HG03575 (cell line): ENCODE results near the gene STX16.
"Not testable (repeated sequence)": the region's sequence is repeated elsewhere in the genome, so short reads cannot be mapped to it uniquely, and the experiment has no call there.

Source experiments
- ATAC-seq: cut with Tn5 transposase; IDR thresholded peaks from one replicate; pipeline ENCODE4 v1.9.1; 2021; ENCODE audit not compliant: unreplicated experiment, insufficient number of reproducible peaks, low FRiP score; ENCODE audit errors: extremely low read depth

STX16 gene

DNA sequence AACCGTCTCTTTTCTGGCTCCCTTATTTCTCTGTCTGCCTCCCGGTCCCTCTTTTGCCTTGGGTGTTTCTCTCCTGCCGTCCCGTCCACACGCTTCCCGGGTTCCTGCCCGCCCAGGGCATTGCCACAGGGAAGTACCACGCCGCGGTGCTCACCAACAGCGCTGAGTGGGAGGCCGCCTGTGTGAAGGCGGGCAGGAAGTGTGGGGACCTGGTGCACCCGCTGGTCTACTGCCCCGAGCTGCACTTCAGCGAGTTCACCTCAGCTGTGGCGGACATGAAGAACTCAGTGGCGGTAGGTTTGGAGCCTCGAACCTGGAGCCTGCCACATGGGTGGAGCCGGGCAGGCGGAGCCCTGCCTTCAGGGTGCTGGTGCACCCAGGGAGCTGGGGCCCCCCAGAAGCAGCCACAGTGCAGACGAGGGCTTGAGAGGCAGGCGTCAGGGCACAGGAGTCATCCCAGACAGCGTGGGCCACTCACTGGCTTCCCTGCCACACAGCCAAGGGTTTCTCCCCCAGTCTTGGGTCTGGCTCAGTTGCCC, 62.8 kb downstream of the STX16 start:
- ATAC-seq, result no peak

DNA sequence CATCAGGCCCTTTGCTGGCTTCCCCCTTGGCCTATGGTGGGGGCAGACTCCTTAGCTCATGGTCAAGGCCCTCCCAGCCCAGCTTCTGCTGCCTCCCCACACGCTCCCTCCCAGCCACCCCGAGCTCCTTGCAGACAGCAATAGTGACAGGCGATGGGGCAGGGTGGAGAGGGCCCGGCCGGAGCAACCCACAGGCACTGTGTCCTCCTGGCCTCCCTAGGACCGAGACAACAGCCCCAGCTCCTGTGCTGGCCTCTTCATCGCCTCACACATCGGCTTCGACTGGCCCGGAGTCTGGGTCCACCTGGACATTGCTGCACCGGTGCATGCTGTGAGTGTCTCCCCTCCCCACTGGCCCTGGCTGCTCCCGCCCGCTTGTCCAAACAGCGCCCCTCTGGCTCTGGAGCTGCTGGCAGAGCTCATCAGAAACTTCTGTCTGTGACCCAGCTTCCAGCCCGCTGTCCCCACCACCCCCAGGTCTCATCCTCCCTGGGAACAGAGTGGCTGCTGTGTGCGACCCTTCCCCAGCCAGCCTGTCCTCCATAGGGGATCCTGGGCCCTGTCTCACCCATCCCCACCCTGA, 63.3 kb downstream of the STX16 start:
- no peak for ATAC-seq

DNA sequence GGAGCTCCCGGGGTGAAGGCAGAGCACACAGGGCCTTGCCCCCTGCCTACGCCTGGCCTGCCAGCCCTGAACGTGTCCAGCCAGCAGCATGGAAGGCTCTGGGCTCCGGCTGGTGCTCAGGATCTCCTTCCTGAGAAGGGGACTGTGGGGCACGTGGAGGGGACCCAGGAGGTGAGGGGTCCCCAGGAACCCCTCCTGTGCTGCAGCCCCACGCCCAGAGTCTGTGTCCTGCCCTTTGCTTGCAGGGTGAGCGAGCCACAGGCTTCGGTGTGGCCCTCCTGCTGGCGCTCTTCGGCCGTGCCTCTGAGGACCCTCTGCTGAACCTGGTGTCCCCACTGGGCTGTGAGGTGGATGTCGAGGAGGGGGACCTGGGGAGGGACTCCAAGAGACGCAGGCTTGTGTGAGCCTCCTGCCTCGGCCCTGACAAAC, 63.9 kb downstream of the STX16 start:
- no peak for ATAC-seq

DNA sequence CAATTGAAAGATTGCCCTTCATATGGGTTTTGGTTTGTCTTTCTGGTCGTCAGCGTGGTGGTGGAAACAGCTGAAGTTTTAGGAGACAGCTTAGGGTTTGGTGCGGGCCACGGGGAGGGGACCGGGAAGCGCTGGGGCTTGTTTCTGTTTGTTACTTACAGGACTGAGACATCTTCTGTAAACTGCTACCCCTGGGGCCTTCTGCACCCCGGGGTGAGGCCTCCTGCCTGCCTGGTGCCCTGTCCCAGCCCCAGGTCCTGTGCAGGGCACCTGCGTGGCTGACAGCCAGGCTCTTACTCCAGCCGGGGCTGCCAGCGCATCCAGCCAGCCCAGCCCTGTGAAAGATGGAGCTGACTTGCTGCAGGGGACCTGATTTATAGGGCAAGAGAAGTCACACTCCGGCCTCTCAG, 64.3 kb downstream of the STX16 start:
- ATAC-seq, result no peak

DNA sequence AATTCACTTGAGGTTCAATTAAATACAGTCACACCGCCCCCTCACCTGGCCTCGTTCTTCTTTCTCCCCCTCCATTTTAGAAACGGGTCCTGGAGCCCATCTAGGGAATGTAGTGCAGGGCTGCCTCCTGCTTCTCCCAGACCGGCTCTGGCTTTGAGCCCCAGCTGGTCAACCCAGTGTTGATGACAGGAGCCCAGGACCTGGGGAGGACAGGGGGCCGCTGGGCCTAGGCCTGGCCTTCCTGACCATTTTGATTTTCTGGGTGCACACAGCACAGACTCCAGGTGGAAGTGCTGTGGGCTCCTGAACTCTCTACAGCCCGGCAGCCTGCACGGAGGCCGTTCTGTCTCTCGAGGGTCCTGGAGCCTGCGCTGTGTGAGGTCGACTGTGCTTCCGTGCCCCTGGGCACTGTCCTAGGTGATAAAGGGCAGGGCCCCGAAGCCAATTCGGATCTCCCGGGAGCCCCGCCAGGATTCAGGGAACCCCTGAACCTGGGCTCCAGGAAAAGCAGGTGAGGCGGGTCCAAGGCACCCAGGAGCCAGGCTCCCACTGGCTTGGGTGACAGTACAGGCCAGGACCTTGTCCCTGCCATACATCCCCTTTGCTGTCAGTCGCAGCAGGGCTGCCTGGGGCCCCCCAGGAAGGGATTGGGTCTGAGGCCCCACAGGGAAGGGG, 64.9 kb downstream of the STX16 start:
- no peak for ATAC-seq

DNA sequence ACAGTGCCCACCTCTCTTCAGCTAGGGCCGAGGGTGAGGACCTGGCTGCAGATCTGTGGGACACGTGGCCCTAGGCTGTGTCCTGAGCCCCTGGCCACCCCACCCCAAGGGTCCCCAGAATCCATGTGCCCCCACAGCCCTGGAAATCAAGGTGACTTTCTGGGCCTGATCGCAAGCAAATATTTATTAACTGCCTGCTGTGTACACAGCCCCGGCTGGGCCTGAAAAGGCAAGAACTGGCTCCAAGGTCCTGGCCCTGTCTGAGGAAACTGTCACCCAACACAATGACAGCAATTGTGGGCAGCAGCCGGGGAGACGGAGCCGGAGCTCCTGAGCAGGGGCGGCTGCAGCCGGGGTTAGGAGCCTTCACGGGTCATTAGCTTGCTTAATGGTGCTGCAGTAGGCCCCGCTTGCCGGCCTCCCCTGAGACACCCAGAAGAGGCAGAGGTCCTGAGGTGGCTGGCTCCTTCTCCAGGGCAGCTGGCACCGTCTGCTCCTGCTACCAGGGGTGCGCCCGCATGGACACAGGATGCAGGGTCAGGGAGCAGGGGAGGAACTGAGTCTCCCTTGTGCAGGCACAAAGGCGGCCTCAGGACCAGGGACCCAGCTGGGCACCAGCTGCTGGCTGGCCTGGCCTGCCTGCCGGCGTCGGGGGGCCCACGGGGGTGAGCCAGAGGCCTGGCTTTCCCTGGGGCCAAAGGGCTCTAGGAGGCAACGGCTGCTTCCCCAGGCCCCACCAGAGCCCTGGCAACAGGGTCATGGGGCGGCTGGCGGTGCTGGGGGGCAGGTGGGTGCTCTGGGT, 65.6 kb downstream of the STX16 start:
- no peak for ATAC-seq

DNA sequence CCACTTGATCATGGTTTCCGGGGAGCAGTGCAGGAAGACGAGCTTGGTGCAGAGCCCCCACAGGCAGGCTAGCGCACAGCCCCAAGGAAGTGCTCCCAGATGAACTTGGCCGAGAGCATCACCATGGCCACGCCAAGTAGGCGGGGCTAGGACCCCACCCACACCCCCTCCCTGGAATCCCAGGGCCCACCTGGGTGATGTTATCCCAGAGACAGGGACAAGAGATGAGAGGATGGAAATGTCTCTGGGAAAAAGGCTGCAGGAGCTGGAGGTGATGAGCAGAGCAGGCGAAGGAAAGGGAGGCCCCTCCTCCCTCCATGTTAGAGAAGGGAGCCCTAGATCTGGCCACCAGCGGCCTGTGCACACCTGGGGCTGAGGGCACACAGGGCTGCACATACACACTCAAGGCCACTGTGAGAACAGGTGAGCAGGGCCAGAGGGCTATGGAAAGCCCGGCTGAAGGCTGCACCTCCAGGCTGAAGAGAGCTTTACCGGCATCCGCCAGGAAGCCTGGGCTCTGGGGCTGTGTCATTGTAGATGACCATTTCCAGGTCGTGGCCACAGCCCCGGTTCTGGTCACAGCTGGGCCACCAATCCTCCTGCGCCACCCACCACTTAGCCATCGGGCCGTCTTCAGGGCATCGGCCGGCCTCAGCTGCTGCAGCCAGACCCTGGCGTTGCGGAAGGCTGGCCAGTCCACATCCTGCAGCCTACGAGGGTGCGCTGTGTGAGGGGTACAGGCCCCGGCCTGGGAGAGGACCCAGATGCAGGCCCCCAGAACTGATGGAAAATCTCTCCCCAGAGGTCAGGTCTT, 66.4 kb downstream of the STX16 start:
- no peak for ATAC-seq

DNA sequence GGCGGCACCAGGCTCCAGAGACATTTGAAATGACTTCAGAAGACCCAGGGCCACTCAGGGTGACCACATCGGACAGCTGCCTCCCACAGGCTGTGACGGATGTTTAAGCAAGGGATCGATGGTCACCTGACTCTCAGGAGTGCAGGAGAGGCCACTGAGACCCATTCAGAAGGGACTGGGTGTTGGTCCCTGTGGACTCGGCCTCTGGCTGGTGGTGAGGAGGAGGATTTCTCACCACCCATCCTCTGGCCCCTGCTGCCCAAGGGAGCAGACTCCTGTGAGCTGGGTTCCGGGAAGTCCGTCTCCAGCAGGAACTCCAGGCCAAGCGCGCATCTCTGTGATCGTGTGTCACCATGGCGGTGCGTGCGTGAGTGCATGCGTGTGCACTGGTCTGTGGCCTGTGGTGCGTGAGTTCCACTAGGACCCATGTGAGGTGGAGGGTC, 67.1 kb downstream of the STX16 start:
- ATAC-seq, result no peak

DNA sequence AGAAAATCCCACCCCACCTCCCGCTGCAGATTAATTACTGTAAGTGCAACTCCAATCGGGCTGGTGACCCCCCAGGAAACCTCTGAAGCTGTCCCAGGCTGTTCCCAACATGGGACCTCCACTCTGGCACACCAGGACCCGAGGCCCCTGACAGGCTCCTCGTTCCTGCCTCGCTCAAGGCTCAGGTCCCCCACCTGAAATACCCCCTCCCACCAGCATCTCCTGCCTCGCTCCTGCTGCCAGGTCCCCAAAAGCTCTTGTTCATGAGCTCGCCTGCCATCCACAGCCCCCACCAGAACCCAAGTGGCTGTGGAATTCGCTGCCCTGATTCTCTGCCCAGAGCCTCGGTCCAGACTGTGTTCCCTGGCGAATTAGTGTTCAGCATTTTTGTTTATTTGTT, 67.6 kb downstream of the STX16 start:
- ATAC-seq, result no peak

DNA sequence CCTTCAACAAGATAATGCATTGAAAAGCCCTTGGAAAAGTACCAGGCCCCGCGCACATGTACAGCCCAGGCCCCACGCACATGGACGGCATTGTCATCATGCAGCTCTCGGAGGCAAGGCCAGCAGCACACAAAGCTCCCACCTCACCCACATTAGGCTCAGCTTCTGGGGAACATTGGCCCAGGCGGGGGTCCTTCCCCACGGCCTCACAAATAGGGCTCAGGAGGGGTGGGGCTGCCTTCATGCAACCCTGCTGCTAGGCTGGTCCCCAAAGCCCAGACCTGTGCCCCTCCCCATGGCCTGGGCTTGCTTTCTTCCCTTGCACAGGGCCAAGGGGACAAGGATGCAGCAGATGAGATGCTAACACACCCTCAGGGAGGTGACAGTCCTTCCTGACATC, 68.2 kb downstream of the STX16 start:
- ATAC-seq, result no peak

DNA sequence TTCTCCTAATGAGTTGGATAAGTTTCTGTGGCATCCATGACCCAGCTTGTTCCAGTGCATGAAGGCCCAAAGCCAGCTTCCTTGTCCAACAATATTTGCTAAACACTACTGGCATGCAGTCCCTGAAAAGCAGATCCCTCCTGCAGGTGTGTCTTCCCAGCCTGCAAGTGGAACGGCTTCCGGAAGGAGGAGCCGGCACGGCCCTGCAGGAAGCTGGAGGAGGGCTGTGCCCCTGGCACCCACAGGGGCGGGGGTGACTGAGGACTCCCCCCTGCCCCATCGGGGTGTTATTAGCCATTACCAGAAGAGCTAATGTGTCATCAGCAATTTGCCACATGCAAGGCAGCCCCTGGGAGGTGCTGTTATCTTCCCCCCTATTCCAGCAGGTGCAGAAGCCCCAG, 68.9 kb downstream of the STX16 start:
- no peak for ATAC-seq

DNA sequence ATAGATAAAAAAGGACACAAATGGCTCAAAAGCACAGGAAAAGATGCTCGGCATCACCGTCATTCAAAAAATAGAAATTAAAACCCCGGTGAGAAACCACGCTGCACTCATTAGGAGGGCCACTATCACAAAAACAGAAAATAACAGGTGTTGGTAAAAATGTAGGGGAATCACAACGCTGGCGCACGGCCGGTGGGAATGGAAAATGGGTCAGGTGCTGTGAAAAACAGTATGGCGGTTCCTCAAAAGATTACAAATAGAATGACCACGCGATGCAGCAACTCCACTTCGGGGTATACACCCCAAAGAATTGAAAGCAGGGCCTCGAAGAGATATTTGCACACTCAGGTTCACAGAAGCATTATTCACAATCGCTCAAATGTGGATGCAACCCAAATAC, 69.8 kb downstream of the STX16 start:
- ATAC-seq, result no peak

DNA sequence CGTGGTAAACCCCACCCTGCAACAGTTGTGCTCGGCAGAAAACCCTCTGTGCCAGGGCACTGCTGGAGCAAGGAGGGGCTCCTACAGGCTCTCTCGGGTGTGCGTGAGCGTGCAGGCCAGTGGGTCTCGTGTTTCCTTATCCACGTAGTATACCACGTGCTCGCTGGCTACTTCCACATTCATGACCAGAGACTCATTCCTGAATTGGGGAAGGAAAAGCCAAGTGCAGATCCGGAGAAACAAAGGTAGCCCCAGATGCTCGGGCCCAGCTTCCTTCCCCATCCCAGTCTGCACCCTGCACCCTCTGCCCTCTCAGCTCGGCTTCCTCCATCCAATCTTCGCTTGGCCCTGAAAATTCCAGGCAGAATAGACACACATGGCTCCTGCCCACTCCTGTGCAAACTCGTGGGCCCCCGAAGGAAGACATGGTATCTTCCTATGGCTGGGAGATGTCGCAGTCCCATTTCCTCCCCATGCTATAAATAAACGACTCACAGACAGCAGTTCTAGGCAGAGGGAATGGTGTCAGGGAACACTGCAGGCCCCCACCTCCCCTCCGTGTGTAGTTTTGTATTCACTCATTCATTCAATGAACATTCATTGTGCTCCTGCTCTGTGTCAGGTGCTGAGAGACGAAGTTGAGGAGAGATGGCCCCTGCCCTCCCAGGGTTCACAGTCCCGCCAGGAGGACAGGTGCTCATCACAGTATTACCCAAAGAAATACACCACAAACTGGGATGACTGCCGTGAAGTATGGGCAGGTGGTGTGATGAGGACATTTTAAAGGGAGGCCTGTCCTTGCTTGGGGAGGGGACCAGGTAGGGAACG, 71.1 kb downstream of the STX16 start:
- ATAC-seq, result no peak

DNA sequence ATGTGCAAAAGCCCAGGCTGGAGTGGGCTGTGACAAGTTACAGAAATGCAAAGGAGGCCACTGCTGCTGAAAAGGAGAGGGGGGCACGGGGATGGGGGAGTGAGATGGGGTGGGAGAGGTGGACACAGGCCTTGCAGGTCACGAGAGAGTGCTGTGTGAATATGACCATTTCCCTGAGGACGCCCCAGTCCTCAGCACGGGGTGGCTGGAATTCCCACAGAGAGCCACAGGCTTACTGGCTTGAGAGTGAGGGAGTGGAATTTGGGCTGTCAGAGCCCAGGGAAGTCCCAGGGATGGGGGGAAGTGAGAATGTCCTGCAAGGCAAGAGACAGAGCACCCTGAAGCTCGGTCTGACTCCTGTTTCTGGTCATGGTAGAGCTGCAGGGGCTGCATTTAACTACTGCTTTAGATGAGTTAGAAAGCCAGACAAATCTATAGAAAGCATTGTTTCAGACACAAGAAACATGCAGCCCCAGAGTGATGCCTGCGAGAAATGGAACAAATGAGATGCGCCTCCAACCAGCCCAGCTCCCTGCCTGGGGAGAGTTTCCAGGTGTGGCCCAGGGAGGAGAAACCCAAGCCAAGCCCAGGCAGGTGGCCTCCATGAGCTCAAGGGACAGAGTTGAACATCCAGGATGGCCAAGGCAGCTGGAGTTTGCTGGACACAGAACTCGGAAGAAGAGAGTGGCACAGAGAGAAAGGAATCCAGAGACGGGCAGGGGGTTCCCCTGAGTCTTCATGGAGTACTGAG, 72.0 kb downstream of the STX16 start:
- ATAC-seq, result no peak

DNA sequence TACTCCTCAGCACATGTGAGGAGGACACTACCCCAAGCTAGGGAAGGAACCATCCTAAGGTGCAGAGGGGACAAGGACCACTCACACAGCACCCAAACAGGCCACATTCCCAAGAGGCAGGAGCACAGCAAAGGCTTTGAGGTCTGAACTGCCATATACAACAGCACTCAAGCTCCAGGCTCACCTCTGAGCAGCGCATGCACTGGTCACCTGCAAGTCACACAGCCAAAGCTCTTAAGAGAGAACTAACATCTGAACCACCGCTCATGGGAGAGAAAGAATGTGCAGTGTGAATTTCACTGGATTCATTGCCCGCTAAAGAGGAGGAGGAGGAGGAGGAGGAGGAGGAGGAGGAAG, 72.5 kb downstream of the STX16 start:
- no peak for ATAC-seq

DNA sequence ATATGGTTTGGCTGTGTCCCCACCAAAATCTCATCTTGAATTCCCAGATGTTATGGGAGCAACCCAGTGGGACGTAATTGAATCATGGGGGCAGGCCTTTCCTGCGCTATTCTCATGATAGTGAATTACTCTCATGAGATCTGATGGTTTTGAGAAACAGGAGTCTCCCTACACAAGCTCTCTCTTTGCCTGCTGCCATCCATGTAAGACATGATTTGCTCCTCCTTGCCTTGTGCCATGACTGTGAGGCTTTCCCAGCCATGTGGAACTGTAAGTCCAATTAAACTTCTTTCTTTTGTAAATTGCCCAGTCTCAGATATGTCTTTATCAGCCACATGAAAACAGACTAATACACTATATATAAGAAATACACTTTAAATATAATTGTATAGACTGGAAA, 75.1 kb downstream of the STX16 start:
- not testable (repeated sequence) for ATAC-seq
